Parathyroid adenoma (tissue), 2 donors: ENCODE measurements around the gene RASA3.

Experiments used
- H2AFZ ChIP-seq: fragments of 300-600 bp; sonication (generic); one replicate; pipeline ENCODE4 v1.7.0; 2017; ENCODE audit warnings: antibody characterized with exemption, mild to moderate bottlenecking
- H3K27ac ChIP-seq: fragments of 300-600 bp; sonication (generic); one replicate; pipeline ENCODE4 v1.7.0; 2017
- H3K27me3 ChIP-seq: fragments of 300-600 bp; sonication (generic); one replicate; pipeline ENCODE4 v1.7.0; 2017; ENCODE audit warnings: low read length; ENCODE audit not compliant: control insufficient read depth, insufficient read depth
- H3K36me3 ChIP-seq: fragments of 300-600 bp; sonication (generic); one replicate; pipeline ENCODE4 v1.7.0; 2017; ENCODE audit warnings: low read length; ENCODE audit not compliant: control insufficient read depth, insufficient read depth
- H3K4me1 ChIP-seq: fragments of 300-600 bp; sonication (generic); one replicate; pipeline ENCODE4 v1.7.0; 2017; ENCODE audit warnings: control low read depth
- H3K4me2 ChIP-seq: fragments of 300-600 bp; sonication (generic); one replicate; pipeline ENCODE4 v1.7.0; 2017; ENCODE audit warnings: low read length
- H3K4me3 ChIP-seq: fragments of 300-600 bp; sonication (generic); one replicate; pipeline ENCODE4 v1.7.0; 2017; ENCODE audit warnings: low read depth, low read length
- H3K79me2 ChIP-seq: fragments of 300-600 bp; sonication (generic); one replicate; pipeline ENCODE4 v1.7.0; 2017; ENCODE audit warnings: control low read depth
- H3K9ac ChIP-seq: fragments of 300-600 bp; sonication (generic); one replicate; pipeline ENCODE4 v1.7.0; 2017; ENCODE audit warnings: mild to moderate bottlenecking
- H3K9me3 ChIP-seq: fragments of 300-600 bp; sonication (generic); one replicate; pipeline ENCODE4 v1.7.0; 2017; ENCODE audit warnings: low read length; ENCODE audit not compliant: control insufficient read depth
- TF ChIP-seq, protein P1 (sequence below): fragments of 300-600 bp; sonication (generic); IDR thresholded peaks from one replicate; pipeline ENCODE4 v1.7.0; 2017; ENCODE audit warnings: antibody characterized with exemption, mild to moderate bottlenecking
- donor health status: primary hyperparathyroidism.

The RASA3 gene

DNA sequence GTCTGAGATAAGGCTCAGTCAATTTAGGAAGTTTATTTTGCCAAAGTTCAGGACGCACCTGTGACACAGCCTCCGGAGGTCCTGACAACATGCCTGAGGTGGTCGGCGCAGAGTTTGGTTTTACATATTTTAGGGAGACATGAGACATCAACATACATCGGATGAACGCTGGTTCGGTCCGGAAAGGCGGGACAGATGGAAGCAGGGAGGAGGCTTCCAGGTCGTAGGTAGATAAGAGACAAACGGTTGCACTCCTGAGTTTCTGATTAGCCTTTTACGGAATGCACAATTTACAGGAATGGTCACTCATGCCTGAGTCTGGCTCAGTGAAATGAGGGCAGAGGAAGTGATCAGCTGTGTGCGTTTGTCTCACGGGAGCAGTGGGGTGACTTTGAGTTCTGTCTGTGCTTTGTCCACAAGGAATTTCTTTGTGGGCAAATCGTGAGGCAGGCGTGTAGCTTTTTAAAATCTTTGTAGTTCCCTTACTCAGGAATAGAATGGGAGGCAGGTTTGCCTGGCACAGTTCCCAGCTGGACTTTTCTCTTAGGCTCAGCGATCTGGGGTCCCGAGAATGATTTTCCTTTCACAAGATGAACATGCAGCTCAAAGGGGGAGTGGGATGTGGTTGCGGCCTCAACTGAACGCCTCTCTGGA is 194.8 kb downstream of the RASA3 start:
- H3K36me3 ChIP-seq: no peaks in the 10 kb centered on the region
- no peak overlapping the region for H3K27ac ChIP-seq
- TF ChIP-seq, protein P1, sequence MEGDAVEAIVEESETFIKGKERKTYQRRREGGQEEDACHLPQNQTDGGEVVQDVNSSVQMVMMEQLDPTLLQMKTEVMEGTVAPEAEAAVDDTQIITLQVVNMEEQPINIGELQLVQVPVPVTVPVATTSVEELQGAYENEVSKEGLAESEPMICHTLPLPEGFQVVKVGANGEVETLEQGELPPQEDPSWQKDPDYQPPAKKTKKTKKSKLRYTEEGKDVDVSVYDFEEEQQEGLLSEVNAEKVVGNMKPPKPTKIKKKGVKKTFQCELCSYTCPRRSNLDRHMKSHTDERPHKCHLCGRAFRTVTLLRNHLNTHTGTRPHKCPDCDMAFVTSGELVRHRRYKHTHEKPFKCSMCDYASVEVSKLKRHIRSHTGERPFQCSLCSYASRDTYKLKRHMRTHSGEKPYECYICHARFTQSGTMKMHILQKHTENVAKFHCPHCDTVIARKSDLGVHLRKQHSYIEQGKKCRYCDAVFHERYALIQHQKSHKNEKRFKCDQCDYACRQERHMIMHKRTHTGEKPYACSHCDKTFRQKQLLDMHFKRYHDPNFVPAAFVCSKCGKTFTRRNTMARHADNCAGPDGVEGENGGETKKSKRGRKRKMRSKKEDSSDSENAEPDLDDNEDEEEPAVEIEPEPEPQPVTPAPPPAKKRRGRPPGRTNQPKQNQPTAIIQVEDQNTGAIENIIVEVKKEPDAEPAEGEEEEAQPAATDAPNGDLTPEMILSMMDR: no peak
- no peak overlapping the region for H2AFZ ChIP-seq
- no peaks in the 10 kb centered on the region for H3K9me3 ChIP-seq
- no peak overlapping the region for H3K4me2 ChIP-seq
- no peaks in the 10 kb centered on the region for H3K4me1 ChIP-seq
- H3K27me3 ChIP-seq: no peaks in the 10 kb centered on the region
- no peak overlapping the region for H3K4me3 ChIP-seq
- H3K9ac ChIP-seq: no peak overlapping the region
- no peaks in the 10 kb centered on the region for H3K79me2 ChIP-seq

DNA sequence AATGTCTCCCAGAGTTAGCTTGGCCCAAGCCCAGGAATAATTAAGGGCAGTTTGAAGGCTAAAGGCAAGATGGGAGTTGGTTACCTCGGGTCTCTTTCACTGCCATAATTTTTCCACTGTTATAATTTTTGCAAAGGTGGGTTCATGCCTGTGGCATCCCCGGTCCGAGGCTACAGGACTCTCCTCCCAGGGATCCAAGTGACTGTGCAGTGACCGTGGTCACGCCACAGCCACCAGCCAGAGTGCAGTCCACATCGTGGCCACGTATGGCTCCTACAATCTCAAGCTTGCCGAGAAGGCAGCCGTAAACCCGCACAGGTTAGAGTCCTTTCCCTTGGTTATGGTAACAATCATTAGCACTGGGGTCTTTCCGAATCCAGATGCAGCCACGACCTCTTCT is 195.3 kb downstream of the RASA3 start:
- Histone ChIP-seq H3K4me1 (no peaks in the 10 kb centered on the region), H3K4me3 (no peak overlapping the region)
- TF ChIP-seq, protein P1: no peak

DNA sequence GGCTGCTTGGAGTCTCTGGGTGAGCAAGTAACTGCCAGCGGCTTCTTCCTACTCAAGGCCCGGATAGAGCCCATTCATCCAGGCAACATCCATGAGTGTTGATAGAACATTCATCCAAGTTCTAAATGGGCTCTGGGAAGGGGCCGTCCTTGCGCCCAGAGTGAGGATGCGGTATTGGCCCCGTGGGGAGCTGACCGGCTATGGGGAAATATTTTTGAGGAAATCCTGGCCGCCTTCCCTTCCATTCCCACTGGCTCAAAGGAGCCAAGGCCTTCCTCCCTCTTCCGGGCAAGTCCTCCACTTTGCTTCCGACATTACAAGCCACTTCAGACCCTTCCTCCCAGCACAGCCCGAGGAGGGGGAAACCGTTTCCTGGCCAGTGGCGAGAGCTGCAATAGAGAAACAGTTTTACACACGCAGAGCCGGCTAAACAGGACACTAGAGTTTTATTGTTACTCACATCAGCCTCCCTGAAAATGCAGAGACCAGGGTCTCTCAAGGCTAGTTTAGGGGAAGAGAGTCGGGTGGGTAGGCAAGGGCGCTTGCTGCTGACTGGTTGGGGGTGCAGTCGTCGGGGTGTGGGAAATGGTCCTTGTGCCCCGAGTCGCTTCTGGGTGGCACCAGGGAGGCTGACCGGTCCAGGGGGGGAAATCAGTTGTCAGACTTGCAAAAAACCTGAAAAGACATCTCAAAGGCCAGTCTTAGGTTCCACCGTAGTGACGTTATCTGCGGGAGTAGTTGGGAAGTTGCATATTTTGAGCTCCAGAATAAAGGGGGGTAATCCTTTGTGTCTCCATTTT is 196.1 kb downstream of the RASA3 start:
- Histone ChIP-seq H3K4me1 (no peaks in the 10 kb centered on the region), H3K36me3 (no peaks in the 10 kb centered on the region), H3K4me2 (no peak overlapping the region), H3K4me3 (no peak overlapping the region), H2AFZ (no peak overlapping the region), H3K79me2 (no peaks in the 10 kb centered on the region), H3K27me3 (no peaks in the 10 kb centered on the region), H3K9me3 (no peaks in the 10 kb centered on the region), H3K9ac (no peak overlapping the region), H3K27ac (no peak overlapping the region)
- TF ChIP-seq, protein P1: no peak

More for the DNA sequence above, 195.3 kb downstream of the RASA3 start:
- no peaks in the 10 kb centered on the region for H3K79me2 ChIP-seq
- no peak overlapping the region for H2AFZ ChIP-seq
- H3K36me3 ChIP-seq: no peaks in the 10 kb centered on the region
- no peak overlapping the region for H3K27ac ChIP-seq
- H3K9ac ChIP-seq: no peak overlapping the region
- H3K27me3 ChIP-seq: no peaks in the 10 kb centered on the region
- H3K4me2 ChIP-seq: no peak overlapping the region
- H3K9me3 ChIP-seq: no peaks in the 10 kb centered on the region

DNA sequence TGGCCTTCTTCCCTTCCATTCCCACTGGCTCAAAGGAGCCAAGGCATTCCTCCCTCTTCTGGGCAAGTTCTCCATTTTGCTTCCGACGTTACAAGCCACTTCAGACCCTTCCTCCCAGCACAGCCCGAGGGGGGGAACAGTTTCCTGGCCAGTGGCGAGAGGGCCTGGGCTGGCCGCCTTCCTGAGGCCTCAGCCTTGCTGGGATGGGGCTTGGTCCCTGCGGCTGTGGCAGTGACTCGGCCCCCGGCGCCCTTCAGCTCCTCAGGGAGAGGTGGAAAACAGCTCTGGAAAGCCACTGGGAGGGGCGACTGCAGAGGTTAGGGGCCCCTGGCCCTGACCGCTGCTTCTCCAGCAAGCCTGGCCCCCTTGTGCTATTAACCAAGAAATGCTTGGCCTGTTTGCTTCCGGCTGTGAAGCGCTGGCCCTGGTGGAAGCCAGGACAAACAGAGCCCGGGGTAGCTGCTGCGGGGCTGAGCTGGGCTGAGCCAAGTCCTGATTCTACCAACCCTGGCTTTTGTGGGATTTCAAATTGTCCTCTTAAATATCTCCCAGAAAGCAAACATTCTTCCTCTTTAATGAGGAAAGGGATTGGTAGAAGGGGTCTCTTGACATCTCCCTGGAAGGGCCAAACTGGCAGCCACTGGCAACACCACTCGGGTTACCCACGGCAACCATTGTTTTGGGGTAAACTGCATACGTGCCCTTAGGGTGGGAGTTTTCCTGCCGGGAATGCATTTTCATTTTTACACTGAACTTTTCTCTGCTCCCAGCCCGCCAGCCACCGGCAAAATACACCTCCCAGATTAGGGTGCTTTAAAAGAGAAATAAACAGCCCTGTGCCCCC is 197.2 kb downstream of the RASA3 start:
- no peaks in the 10 kb centered on the region for H3K36me3 ChIP-seq
- no peak overlapping the region for H2AFZ ChIP-seq
- no peaks in the 10 kb centered on the region for H3K27me3 ChIP-seq
- no peak overlapping the region for H3K4me3 ChIP-seq
- no peak overlapping the region for H3K27ac ChIP-seq
- H3K9ac ChIP-seq: no peak overlapping the region
- H3K9me3 ChIP-seq: no peaks in the 10 kb centered on the region
- H3K4me2 ChIP-seq: no peak overlapping the region
- no peaks in the 10 kb centered on the region for H3K4me1 ChIP-seq
- H3K79me2 ChIP-seq: no peaks in the 10 kb centered on the region
- TF ChIP-seq, protein P1: no peak
